Measurements from ENCODE around the gene ROR2.

The ROR2 gene

GRCh38 chr9:91789941-91790340, 160.1 kb downstream of the ROR2 start:
- DNase-seq = no peak

GRCh38 chr9:91787931-91788330, 162.1 kb downstream of the ROR2 start:
- DNase-seq = no peak

GRCh38 chr9:91786132-91786896, 163.7 kb downstream of the ROR2 start:
- no peak for DNase-seq

- no peak for DNase-seq
Observed at GRCh38 chr9:91785447-91785842, 164.6 kb downstream of the ROR2 start.

GRCh38 chr9:91784673-91785446, 165.2 kb downstream of the ROR2 start:
- no peak for DNase-seq

GRCh38 chr9:91783876-91784672, 166.0 kb downstream of the ROR2 start:
- no peak for DNase-seq

- no peak for DNase-seq
Observed at GRCh38 chr9:91783411-91783810, 166.6 kb downstream of the ROR2 start.

- no peak for DNase-seq
Observed at GRCh38 chr9:91782708-91783214, 167.3 kb downstream of the ROR2 start.

GRCh38 chr9:91781906-91782305, 168.1 kb downstream of the ROR2 start:
- no peak for DNase-seq

GRCh38 chr9:91781116-91781515, 168.9 kb downstream of the ROR2 start:
- DNase-seq = no peak

- DNase-seq = no peak
Observed at GRCh38 chr9:91778031-91778430, 172.0 kb downstream of the ROR2 start.

- DNase-seq = no peak
Observed at GRCh38 chr9:91777292-91777830, 172.7 kb downstream of the ROR2 start.

GRCh38 chr9:91776409-91777291, 173.4 kb downstream of the ROR2 start:
- no peak for DNase-seq

- DNase-seq = no peak
Observed at GRCh38 chr9:91775708-91776028, 174.4 kb downstream of the ROR2 start.

GRCh38 chr9:91775011-91775707, 174.9 kb downstream of the ROR2 start:
- DNase-seq = peak; percentile 66

GRCh38 chr9:91773156-91773555, 176.9 kb downstream of the ROR2 start:
- DNase-seq = no peak

- DNase-seq = no peak
Observed at GRCh38 chr9:91771864-91772263, 178.2 kb downstream of the ROR2 start.

GRCh38 chr9:91771027-91771426, 179.0 kb downstream of the ROR2 start:
- no peak for DNase-seq

- no peak for DNase-seq
Observed at GRCh38 chr9:91770229-91770628, 179.8 kb downstream of the ROR2 start.

- DNase-seq = no peak
Observed at GRCh38 chr9:91768977-91769916, 180.8 kb downstream of the ROR2 start.
